ENCODE measurements around the gene DDI1. TPM values are rescaled to one million over a fixed set of nuclear protein-coding genes. Genes with fewer than 3 reads are reported as not detected.

Gene DDI1
- total RNA-seq, 1 donor from 2014 or later, result not detected

DNA sequence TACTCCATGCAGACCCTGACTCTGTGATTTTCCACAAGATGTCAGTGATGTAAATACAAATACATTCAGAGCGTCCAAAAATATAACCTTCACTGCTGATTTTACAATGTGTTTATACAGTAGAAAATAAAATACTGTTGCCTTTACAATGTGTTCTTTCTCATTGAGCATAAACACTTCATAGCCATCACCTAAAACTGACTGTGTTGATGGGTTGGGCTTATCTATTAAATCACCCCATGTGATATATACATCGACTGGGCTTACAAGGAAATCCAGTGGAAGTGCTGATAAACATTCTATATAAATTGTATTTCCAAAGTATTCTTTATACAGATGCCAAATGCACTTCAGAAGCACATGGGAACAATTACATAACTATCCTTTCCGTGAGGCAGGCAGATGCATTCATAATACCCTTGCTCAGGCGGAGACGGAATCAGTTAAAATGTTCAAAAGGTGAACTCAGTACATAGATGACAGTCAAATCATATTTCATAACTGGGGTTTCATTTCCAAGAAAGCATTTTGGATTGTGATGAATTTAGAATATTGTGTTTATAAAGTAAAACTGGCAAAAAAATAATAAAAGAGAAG, 27.7 kb downstream of the DDI1 start:
- Mint-ChIP-seq H3K27ac (ENCODE audit: unreplicated experiment) (no peak overlapping the region), H3K4me3 (ENCODE audit: unreplicated experiment) (no peak overlapping the region), H3K27me3 (ENCODE audit: unreplicated experiment) (no peaks in the 10 kb centered on the region), H3K9me3 (ENCODE audit: unreplicated experiment) (no peaks in the 10 kb centered on the region), H3K4me1 (ENCODE audit: unreplicated experiment) (no peaks in the 10 kb centered on the region), H3K36me3 (ENCODE audit: low read depth, unreplicated experiment) (no peaks in the 10 kb centered on the region)
- DNase-seq (ENCODE audit: low spot score), result no peak
- TF ChIP-seq, protein P1, sequence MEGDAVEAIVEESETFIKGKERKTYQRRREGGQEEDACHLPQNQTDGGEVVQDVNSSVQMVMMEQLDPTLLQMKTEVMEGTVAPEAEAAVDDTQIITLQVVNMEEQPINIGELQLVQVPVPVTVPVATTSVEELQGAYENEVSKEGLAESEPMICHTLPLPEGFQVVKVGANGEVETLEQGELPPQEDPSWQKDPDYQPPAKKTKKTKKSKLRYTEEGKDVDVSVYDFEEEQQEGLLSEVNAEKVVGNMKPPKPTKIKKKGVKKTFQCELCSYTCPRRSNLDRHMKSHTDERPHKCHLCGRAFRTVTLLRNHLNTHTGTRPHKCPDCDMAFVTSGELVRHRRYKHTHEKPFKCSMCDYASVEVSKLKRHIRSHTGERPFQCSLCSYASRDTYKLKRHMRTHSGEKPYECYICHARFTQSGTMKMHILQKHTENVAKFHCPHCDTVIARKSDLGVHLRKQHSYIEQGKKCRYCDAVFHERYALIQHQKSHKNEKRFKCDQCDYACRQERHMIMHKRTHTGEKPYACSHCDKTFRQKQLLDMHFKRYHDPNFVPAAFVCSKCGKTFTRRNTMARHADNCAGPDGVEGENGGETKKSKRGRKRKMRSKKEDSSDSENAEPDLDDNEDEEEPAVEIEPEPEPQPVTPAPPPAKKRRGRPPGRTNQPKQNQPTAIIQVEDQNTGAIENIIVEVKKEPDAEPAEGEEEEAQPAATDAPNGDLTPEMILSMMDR (IDR thresholded peaks at IDR 0.05; ENCODE audit: unreplicated experiment), result no peak

DNA sequence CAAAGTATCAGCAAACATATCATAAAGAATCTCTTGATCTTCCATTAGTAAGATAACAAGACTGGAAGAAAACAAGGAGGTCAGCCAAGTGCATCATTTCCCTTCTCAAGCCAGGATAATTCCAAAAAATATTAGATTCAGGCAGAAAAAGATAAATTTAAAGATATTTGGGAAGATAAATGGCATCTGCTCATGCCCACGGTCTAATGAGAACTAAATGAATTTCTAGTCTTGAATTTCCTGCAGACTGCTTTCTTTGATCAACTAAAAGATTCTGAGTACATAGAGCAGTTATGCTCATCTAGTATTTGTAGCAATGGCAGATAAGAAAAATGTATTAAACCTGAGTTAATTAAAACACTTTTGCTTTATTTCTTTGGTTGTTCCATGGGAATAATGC, 31.1 kb downstream of the DDI1 start:
- H3K4me3 Mint-ChIP-seq (ENCODE audit: unreplicated experiment), result no peak overlapping the region
- H3K27ac Mint-ChIP-seq (ENCODE audit: unreplicated experiment), result no peak overlapping the region
- no peaks in the 10 kb centered on the region for H3K27me3 Mint-ChIP-seq (ENCODE audit: unreplicated experiment)
- H3K36me3 Mint-ChIP-seq (ENCODE audit: low read depth, unreplicated experiment), result no peaks in the 10 kb centered on the region
- TF ChIP-seq, protein P1 (IDR thresholded peaks at IDR 0.05; ENCODE audit: unreplicated experiment), result no peak
- H3K4me1 Mint-ChIP-seq (ENCODE audit: unreplicated experiment), result no peaks in the 10 kb centered on the region
- H3K9me3 Mint-ChIP-seq (ENCODE audit: unreplicated experiment), result no peaks in the 10 kb centered on the region
- no peak for DNase-seq (ENCODE audit: low spot score)

DNA sequence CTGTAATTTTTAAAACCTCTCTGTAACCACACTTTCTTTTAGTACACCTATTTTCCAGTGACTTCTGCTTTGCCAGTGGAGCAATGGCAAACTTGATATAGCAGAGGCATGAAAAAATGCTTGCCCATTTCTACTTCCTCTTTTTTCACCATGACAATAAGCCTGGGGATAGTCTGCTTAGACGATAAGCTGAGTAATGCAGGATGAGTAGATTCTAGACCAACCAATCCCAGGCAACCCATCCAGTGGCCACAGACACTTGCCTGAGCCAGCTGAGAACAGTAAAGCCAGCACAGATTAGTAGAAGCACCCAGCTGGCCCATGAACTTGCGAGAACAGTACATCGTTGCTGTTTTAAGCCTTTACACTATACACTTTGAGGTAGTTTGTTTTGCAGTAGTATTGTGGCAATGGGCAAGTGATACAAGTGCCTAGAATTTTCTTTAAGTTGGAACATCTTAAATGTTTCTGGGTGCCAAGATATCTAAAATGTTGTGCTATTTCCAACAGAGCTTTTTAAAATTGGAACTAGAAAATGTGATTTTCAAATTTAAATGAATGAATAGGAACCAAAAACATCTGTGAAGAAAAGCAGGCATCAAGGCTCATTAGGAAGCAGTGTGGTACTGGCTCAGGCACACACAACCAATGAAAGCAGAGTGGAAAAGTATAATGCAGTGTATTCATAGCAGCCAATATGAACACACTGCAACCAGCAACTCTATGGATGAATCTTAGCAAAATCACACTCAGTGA, 37.7 kb downstream of the DDI1 start:
- H3K27me3 Mint-ChIP-seq (ENCODE audit: unreplicated experiment), result no peaks in the 10 kb centered on the region
- TF ChIP-seq, protein P1 (IDR thresholded peaks at IDR 0.05; ENCODE audit: unreplicated experiment), result no peak
- H3K9me3 Mint-ChIP-seq (ENCODE audit: unreplicated experiment), result no peaks in the 10 kb centered on the region
- no peak overlapping the region for H3K27ac Mint-ChIP-seq (ENCODE audit: unreplicated experiment)
- H3K36me3 Mint-ChIP-seq (ENCODE audit: low read depth, unreplicated experiment), result no peaks in the 10 kb centered on the region
- DNase-seq (ENCODE audit: low spot score), result no peak
- H3K4me1 Mint-ChIP-seq (ENCODE audit: unreplicated experiment), result peaks cover 8% of the 10 kb centered on the region
- no peak overlapping the region for H3K4me3 Mint-ChIP-seq (ENCODE audit: unreplicated experiment)

DNA sequence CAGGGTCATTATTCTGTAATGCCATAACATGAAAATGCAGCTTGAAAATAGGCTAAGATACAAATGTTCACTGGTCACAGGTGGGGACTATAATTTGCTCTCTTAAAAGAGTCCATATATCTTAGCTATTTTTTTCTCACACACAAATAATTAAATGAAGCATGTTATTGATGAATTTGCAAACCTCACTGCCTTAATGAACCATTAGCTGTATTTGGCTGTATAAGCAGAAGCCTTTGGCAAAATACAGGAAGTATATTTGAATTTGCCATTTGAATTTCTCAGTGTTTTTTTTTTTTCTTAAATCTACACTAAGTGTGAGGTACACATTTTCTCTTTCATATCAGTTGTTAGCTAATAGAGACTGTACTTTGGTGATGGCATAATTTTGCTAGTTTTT, 38.7 kb downstream of the DDI1 start:
- peaks cover 8% of the 10 kb centered on the region for H3K4me1 Mint-ChIP-seq (ENCODE audit: unreplicated experiment)
- no peaks in the 10 kb centered on the region for H3K36me3 Mint-ChIP-seq (ENCODE audit: low read depth, unreplicated experiment)
- no peak overlapping the region for H3K27ac Mint-ChIP-seq (ENCODE audit: unreplicated experiment)
- H3K9me3 Mint-ChIP-seq (ENCODE audit: unreplicated experiment), result no peaks in the 10 kb centered on the region
- no peaks in the 10 kb centered on the region for H3K27me3 Mint-ChIP-seq (ENCODE audit: unreplicated experiment)
- no peak overlapping the region for H3K4me3 Mint-ChIP-seq (ENCODE audit: unreplicated experiment)
- TF ChIP-seq, protein P1 (IDR thresholded peaks at IDR 0.05; ENCODE audit: unreplicated experiment), result no peak
- DNase-seq (ENCODE audit: low spot score), result no peak

DNA sequence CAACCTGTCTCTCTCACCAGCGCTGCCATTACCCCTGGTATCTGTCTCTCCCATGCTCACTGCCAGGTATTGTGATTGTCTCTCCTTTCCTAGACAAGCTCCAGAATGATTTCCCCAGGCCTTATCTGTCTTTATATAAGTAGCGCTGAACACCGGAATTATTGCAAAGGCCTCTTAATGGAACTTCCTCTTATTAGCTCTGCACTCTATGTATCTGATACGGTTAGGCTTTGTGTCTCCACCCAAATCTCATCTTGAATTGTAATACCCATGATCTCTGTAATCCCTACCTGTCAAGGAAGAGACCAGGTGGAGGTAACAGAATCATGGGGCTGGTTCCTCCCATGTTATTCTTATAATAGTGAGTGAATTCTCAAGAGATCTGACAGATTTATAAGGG, 39.3 kb downstream of the DDI1 start:
- Mint-ChIP-seq H3K4me1 (ENCODE audit: unreplicated experiment) (peaks cover 8% of the 10 kb centered on the region), H3K27me3 (ENCODE audit: unreplicated experiment) (no peaks in the 10 kb centered on the region), H3K27ac (ENCODE audit: unreplicated experiment) (no peak overlapping the region), H3K9me3 (ENCODE audit: unreplicated experiment) (no peaks in the 10 kb centered on the region), H3K4me3 (ENCODE audit: unreplicated experiment) (no peak overlapping the region), H3K36me3 (ENCODE audit: low read depth, unreplicated experiment) (no peaks in the 10 kb centered on the region)
- DNase-seq (ENCODE audit: low spot score), result no peak
- TF ChIP-seq, protein P1 (IDR thresholded peaks at IDR 0.05; ENCODE audit: unreplicated experiment), result no peak

Data from endothelial cell (in vitro differentiated cells).